ENCODE measurements around the gene CMC1. TPM values are rescaled to one million over a fixed set of nuclear protein-coding genes. Genes with fewer than 3 reads are reported as not detected.

Gene CMC1
- total RNA-seq, 1 donor = 5.8 TPM

- no peaks in the 10 kb centered on the region for H3K27me3 ChIP-seq (ENCODE audit: insufficient read depth, low read length)
- peak overlapping the region; percentile 54 for H2AFZ ChIP-seq (ENCODE audit: low read length)
Measured at GRCh38 chr3:28295898-28296490, 54.6 kb downstream of the CMC1 start.

GRCh38 chr3:28299705-28300104 lies 58.3 kb downstream of the CMC1 start:
- TF ChIP-seq, protein P1, sequence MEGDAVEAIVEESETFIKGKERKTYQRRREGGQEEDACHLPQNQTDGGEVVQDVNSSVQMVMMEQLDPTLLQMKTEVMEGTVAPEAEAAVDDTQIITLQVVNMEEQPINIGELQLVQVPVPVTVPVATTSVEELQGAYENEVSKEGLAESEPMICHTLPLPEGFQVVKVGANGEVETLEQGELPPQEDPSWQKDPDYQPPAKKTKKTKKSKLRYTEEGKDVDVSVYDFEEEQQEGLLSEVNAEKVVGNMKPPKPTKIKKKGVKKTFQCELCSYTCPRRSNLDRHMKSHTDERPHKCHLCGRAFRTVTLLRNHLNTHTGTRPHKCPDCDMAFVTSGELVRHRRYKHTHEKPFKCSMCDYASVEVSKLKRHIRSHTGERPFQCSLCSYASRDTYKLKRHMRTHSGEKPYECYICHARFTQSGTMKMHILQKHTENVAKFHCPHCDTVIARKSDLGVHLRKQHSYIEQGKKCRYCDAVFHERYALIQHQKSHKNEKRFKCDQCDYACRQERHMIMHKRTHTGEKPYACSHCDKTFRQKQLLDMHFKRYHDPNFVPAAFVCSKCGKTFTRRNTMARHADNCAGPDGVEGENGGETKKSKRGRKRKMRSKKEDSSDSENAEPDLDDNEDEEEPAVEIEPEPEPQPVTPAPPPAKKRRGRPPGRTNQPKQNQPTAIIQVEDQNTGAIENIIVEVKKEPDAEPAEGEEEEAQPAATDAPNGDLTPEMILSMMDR (IDR thresholded peaks at IDR 0.05; ENCODE audit: extremely low read depth, low read depth, low read length) = no peak
- peak; percentile 3 for DNase-seq (ENCODE audit: insufficient read length, low spot score, missing footprints)
- H3K4me1 ChIP-seq (ENCODE audit: insufficient read depth, low read length) = peaks cover 4% of the 10 kb centered on the region
- no peak overlapping the region for H2AFZ ChIP-seq (ENCODE audit: low read length)
- H3K4me3 ChIP-seq (ENCODE audit: insufficient read depth, low read length) = no peak overlapping the region
- no peaks in the 10 kb centered on the region for H3K27me3 ChIP-seq (ENCODE audit: insufficient read depth, low read length)
- H3K79me2 ChIP-seq (ENCODE audit: insufficient read depth, low read length) = no peaks in the 10 kb centered on the region
- no peaks in the 10 kb centered on the region for H4K20me1 ChIP-seq (ENCODE audit: insufficient read depth, low read length)
- no peak overlapping the region for H3K4me2 ChIP-seq (ENCODE audit: insufficient read depth, low read length)
- no peaks in the 10 kb centered on the region for H3K9me3 ChIP-seq (ENCODE audit: low read depth, low read length)
- no peaks in the 10 kb centered on the region for H3K36me3 ChIP-seq (ENCODE audit: insufficient read depth, low read length)
- H3K27ac ChIP-seq (ENCODE audit: low read depth, low read length) = no peak overlapping the region

More at GRCh38 chr3:28295898-28296490, 54.6 kb downstream of the CMC1 start:
- H3K4me3 ChIP-seq (ENCODE audit: insufficient read depth, low read length) = peak overlapping the region; percentile 25
- TF ChIP-seq, protein P1 (IDR thresholded peaks at IDR 0.05; ENCODE audit: extremely low read depth, low read depth, low read length) = no peak
- H3K36me3 ChIP-seq (ENCODE audit: insufficient read depth, low read length) = no peaks in the 10 kb centered on the region
- H3K9me3 ChIP-seq (ENCODE audit: low read depth, low read length) = no peaks in the 10 kb centered on the region
- peak overlapping the region; percentile 74 for H3K4me2 ChIP-seq (ENCODE audit: insufficient read depth, low read length)
- no peaks in the 10 kb centered on the region for H3K79me2 ChIP-seq (ENCODE audit: insufficient read depth, low read length)
- peaks cover 4% of the 10 kb centered on the region for H3K4me1 ChIP-seq (ENCODE audit: insufficient read depth, low read length)
- DNase-seq (ENCODE audit: insufficient read length, low spot score, missing footprints) = no peak
- no peak overlapping the region for H3K27ac ChIP-seq (ENCODE audit: low read depth, low read length)
- no peaks in the 10 kb centered on the region for H4K20me1 ChIP-seq (ENCODE audit: insufficient read depth, low read length)

GRCh38 chr3:28300345-28300962 lies 59.0 kb downstream of the CMC1 start:
- no peaks in the 10 kb centered on the region for H3K79me2 ChIP-seq (ENCODE audit: insufficient read depth, low read length)
- H3K27ac ChIP-seq (ENCODE audit: low read depth, low read length) = no peak overlapping the region
- DNase-seq (ENCODE audit: insufficient read length, low spot score, missing footprints) = no peak
- H3K4me3 ChIP-seq (ENCODE audit: insufficient read depth, low read length) = no peak overlapping the region
- no peaks in the 10 kb centered on the region for H3K9me3 ChIP-seq (ENCODE audit: low read depth, low read length)
- TF ChIP-seq, protein P1 (IDR thresholded peaks at IDR 0.05; ENCODE audit: extremely low read depth, low read depth, low read length) = no peak
- no peak overlapping the region for H2AFZ ChIP-seq (ENCODE audit: low read length)
- H3K27me3 ChIP-seq (ENCODE audit: insufficient read depth, low read length) = no peaks in the 10 kb centered on the region
- no peaks in the 10 kb centered on the region for H3K4me1 ChIP-seq (ENCODE audit: insufficient read depth, low read length)
- H3K36me3 ChIP-seq (ENCODE audit: insufficient read depth, low read length) = no peaks in the 10 kb centered on the region
- H4K20me1 ChIP-seq (ENCODE audit: insufficient read depth, low read length) = no peaks in the 10 kb centered on the region
- H3K4me2 ChIP-seq (ENCODE audit: insufficient read depth, low read length) = no peak overlapping the region

DNA sequence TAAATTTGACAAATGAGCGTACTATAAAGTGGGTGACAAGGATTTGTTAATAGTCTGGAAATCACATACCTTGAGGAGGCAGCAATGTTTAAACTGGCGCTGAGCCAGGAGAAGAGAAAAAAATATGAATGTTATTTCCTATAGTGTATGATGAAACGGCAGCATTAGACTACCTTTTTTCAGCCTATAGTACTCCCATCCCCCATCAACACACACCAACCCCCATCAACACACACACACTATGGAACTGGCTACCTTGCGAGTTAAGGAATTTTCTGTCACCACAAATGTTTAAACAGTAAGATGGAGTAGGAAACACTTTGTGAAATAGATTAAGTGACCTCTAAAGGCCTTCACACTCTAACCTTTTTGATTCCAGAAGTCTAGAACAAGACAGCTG lies 60.3 kb downstream of the CMC1 start:
- no peaks in the 10 kb centered on the region for H3K4me1 ChIP-seq (ENCODE audit: insufficient read depth, low read length)
- no peaks in the 10 kb centered on the region for H3K79me2 ChIP-seq (ENCODE audit: insufficient read depth, low read length)
- DNase-seq (ENCODE audit: insufficient read length, low spot score, missing footprints) = peak; percentile 1
- no peaks in the 10 kb centered on the region for H3K27me3 ChIP-seq (ENCODE audit: insufficient read depth, low read length)
- no peak overlapping the region for H2AFZ ChIP-seq (ENCODE audit: low read length)
- TF ChIP-seq, protein P1 (IDR thresholded peaks at IDR 0.05; ENCODE audit: extremely low read depth, low read depth, low read length) = no peak
- no peak overlapping the region for H3K4me3 ChIP-seq (ENCODE audit: insufficient read depth, low read length)
- H3K27ac ChIP-seq (ENCODE audit: low read depth, low read length) = no peak overlapping the region
- no peak overlapping the region for H3K4me2 ChIP-seq (ENCODE audit: insufficient read depth, low read length)
- no peaks in the 10 kb centered on the region for H3K36me3 ChIP-seq (ENCODE audit: insufficient read depth, low read length)
- no peaks in the 10 kb centered on the region for H4K20me1 ChIP-seq (ENCODE audit: insufficient read depth, low read length)
- H3K9me3 ChIP-seq (ENCODE audit: low read depth, low read length) = no peaks in the 10 kb centered on the region
